ENCODE data around the gene SLC25A15. TPM values are rescaled to one million over a fixed set of nuclear protein-coding genes. Genes with fewer than 3 reads are reported as not detected.
"Not testable (repeated sequence)": the region's sequence is repeated elsewhere in the genome, so short reads cannot be mapped to it uniquely, and the experiment has no call there.

Gene SLC25A15
- total and polyA plus RNA-seq, 2 donors = 3.0 to 14.5 TPM

- peaks cover 0 to 2% of the 10 kb centered on the region in 2 donors for H3K9me3 ChIP-seq (ENCODE audit: control insufficient read depth in 2 of 2, insufficient read depth in 1 of 2, low read length in 1 of 2)
- no peak overlapping the region for H3K27ac ChIP-seq (ENCODE audit: low read depth in 1 of 2, low read length in 1 of 2)
- H3K36me3 ChIP-seq (ENCODE audit: control insufficient read depth in 2 of 2, insufficient read depth in 2 of 2, low read length in 1 of 2) = peaks cover 2 to 6% of the 10 kb centered on the region in 2 donors
- H3K4me1 ChIP-seq (ENCODE audit: control insufficient read depth in 2 of 2, insufficient read depth in 2 of 2, low read length in 2 of 2) = no peaks in the 10 kb centered on the region
- no peak for DNase-seq (ENCODE audit: low read depth in 6 of 9, low spot score in 9 of 9)
- no peak overlapping the region for H3K4me3 ChIP-seq (ENCODE audit: low read length in 2 of 2)
- WGBS = 97% methylated on average over 5 of the region's 5 CpGs
- H3K27me3 ChIP-seq (ENCODE audit: control insufficient read depth in 2 of 2, insufficient read depth in 1 of 2, low read length in 1 of 2) = no peaks in the 10 kb centered on the region
Observed at GRCh38 chr13:40818926-40819325, 29.5 kb downstream of the SLC25A15 start.

- 95% methylated on average over 1 of the region's 1 CpG for WGBS
- no peaks in the 10 kb centered on the region for H3K27me3 ChIP-seq (ENCODE audit: control insufficient read depth in 2 of 2, insufficient read depth in 1 of 2, low read length in 1 of 2)
- no peaks in the 10 kb centered on the region for H3K36me3 ChIP-seq (ENCODE audit: control insufficient read depth in 2 of 2, insufficient read depth in 2 of 2, low read length in 1 of 2)
- H3K4me1 ChIP-seq (ENCODE audit: control insufficient read depth in 2 of 2, insufficient read depth in 2 of 2, low read length in 2 of 2) = no peaks in the 10 kb centered on the region
- no peak overlapping the region for H3K27ac ChIP-seq (ENCODE audit: low read depth in 1 of 2, low read length in 1 of 2)
- no peaks in the 10 kb centered on the region for H3K9me3 ChIP-seq (ENCODE audit: control insufficient read depth in 2 of 2, insufficient read depth in 1 of 2, low read length in 1 of 2)
- no peak for DNase-seq (ENCODE audit: low read depth in 6 of 9, low spot score in 9 of 9)
- H3K4me3 ChIP-seq (ENCODE audit: low read length in 2 of 2) = no peak overlapping the region
Observed at GRCh38 chr13:40819797-40820315, 30.4 kb downstream of the SLC25A15 start.

- H3K4me3 ChIP-seq (ENCODE audit: low read length in 2 of 2); H3K27ac ChIP-seq (ENCODE audit: low read depth in 1 of 2, low read length in 1 of 2); DNase-seq (ENCODE audit: low read depth in 6 of 9, low spot score in 9 of 9); H3K27me3 ChIP-seq (ENCODE audit: control insufficient read depth in 2 of 2, insufficient read depth in 1 of 2, low read length in 1 of 2); H3K9me3 ChIP-seq (ENCODE audit: control insufficient read depth in 2 of 2, insufficient read depth in 1 of 2, low read length in 1 of 2); H3K36me3 ChIP-seq (ENCODE audit: control insufficient read depth in 2 of 2, insufficient read depth in 2 of 2, low read length in 1 of 2); H3K4me1 ChIP-seq (ENCODE audit: control insufficient read depth in 2 of 2, insufficient read depth in 2 of 2, low read length in 2 of 2): not testable (repeated sequence)
- 64% methylated on average over 2 of the region's 2 CpGs for WGBS
Observed at GRCh38 chr13:40839725-40840124, 50.3 kb downstream of the SLC25A15 start.

- not testable (repeated sequence) for H3K4me1 ChIP-seq (ENCODE audit: control insufficient read depth in 2 of 2, insufficient read depth in 2 of 2, low read length in 2 of 2); H3K36me3 ChIP-seq (ENCODE audit: control insufficient read depth in 2 of 2, insufficient read depth in 2 of 2, low read length in 1 of 2); H3K27ac ChIP-seq (ENCODE audit: low read depth in 1 of 2, low read length in 1 of 2); H3K4me3 ChIP-seq (ENCODE audit: low read length in 2 of 2); DNase-seq (ENCODE audit: low read depth in 6 of 9, low spot score in 9 of 9); H3K27me3 ChIP-seq (ENCODE audit: control insufficient read depth in 2 of 2, insufficient read depth in 1 of 2, low read length in 1 of 2); H3K9me3 ChIP-seq (ENCODE audit: control insufficient read depth in 2 of 2, insufficient read depth in 1 of 2, low read length in 1 of 2)
- 95% methylated on average over 2 of the region's 2 CpGs for WGBS
Observed at GRCh38 chr13:40840955-40841354, 51.5 kb downstream of the SLC25A15 start.

Other genes starting within 250 kb of the SLC25A15 start
- 8.7 TPM for gene FOXO1, start 123.0 kb upstream of the SLC25A15 start, total RNA-seq
- 17.2 TPM for gene FOXO1, start 123.0 kb upstream of the SLC25A15 start, polyA plus RNA-seq
- gene MRPS31, start 18.4 kb upstream of the SLC25A15 start, total RNA-seq = 32.3 TPM
- 61.3 TPM for gene MRPS31, start 18.4 kb upstream of the SLC25A15 start, polyA plus RNA-seq
- gene ELF1, start 229.7 kb downstream of the SLC25A15 start, total RNA-seq = 89.3 TPM
- gene ELF1, start 229.7 kb downstream of the SLC25A15 start, polyA plus RNA-seq = 64.2 TPM